Uterus (tissue), 4 donors: ENCODE results near the gene BSND. TPM values are rescaled to one million over a fixed set of nuclear protein-coding genes. Genes with fewer than 3 reads are reported as not detected.

Experiments used
- DNase-seq, 2 donors: peaks; one replicate each; pipeline ENCODE4 v3.0.0-alpha.2; 2019 to 2020
- H3K27ac ChIP-seq, 2 donors: fragments of 200-600 bp; sonication (generic); 1 replicate in 1 of 2; 2 replicates in 1 of 2; pipeline ENCODE4 v1.5.1; 2016 to 2018
- H3K27me3 ChIP-seq, 2 donors: fragments of 200-600 bp; sonication (generic); one replicate each; pipeline ENCODE4 v1.5.1; 2018 to 2019; ENCODE audit warnings: control low read depth in 1 of 2
- H3K36me3 ChIP-seq, 2 donors: fragments of 200-600 bp; sonication (generic); one replicate each; pipeline ENCODE4 v1.5.1; 2019; ENCODE audit warnings: control low read depth in 1 of 2
- H3K4me1 ChIP-seq, 2 donors: fragments of 200-600 bp; sonication (generic); one replicate each; pipeline ENCODE4 v1.5.1; 2018 to 2019; ENCODE audit warnings: control low read depth in 1 of 2
- H3K4me3 ChIP-seq, 2 donors: fragments of 200-600 bp; sonication (generic); 1 replicate in 1 of 2; 2 replicates in 1 of 2; pipeline ENCODE4 v1.5.1; 2018 to 2019; ENCODE audit warnings: mild to moderate bottlenecking in 1 of 2
- H3K9me3 ChIP-seq, 2 donors: fragments of 200-600 bp; sonication (generic); one replicate each; pipeline ENCODE4 v1.5.1; 2019; ENCODE audit warnings: control low read depth in 1 of 2
- POLR2A ChIP-seq, 2 donors: fragments of 450-650 bp; IDR thresholded peaks; one replicate each; pipeline ENCODE4 v1.6.1; 2016; ENCODE audit warnings: antibody characterized with exemption in 2 of 2, mild to moderate bottlenecking in 1 of 2, moderate library complexity in 1 of 2
- intact Hi-C: fragments of 100-400 bp; cut with DNase I; formaldehyde crosslinking; loops from one replicate; pipeline ENCODE4 v1.15.1; 2023; ENCODE audit warnings: low total_unique reads
- total RNA-seq, 4 donors: library from RNA; depleted of rRNA in 3 of 4; stranded (reverse); fragments of >200 nt in 3 of 4; gene quantifications; one replicate each; pipeline versions ENCODE4 v1.1.0 to v1.2.4, GENCODE V29; 2014 to 2023
- TF ChIP-seq, protein P1 (sequence below), 4 experiments: fragments of 200-600 bp in 2 of 4; fragments of 450-650 bp in 2 of 4; sonication (generic) in 2 of 4; IDR thresholded peaks; one replicate each; pipeline ENCODE4 v1.5.1; 2016 to 2019; ENCODE audit warnings: antibody characterized with exemption in 4 of 4, mild to moderate bottlenecking in 2 of 4, moderate library complexity in 1 of 4
- donor health status: DM: yes; HTN: yes; CAD: no.

Gene BSND
- total RNA-seq, 4 donors from 2014 or later, result not detected

DNA sequence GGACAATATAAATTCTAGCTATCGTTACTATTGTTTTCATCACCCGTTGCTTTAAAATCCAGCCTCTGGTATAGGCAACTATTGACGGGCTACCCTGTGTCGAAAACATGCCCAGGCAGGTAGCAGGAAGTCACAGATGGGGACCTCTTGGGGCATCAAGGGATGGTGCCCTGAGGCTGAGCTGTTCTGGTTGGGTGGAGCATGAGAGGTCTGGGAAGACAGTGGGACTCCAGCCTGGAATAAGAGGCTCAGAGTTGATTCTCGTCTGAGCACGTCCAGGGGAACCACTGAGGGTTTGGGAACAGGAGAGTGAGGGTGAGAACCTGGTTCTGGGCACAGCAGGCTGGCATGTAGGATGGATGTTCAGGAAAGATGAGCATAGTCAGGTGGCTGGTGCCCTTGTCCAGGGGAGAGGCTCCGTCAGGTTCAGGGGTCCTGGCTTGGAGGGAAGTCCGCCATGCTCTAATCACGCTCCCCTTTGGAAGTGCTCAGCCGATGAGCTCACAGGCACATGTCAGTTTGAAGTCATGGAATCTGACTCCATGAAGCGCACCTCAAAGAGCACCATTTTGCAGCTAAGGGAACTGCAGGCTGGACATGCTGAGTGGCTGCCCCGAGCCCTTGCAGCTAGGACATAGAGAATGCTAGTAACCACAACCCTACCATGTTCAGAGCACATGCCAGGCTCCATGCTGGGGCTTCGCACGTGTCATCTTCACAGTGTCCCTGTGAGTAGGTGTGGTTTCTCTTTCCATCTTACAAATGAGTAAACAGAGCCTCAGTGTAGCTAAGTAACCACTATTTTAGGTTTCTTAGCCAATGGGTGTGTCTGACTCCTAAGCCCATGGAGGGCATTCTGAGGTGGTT is 61.6 kb downstream of the BSND start:
- Histone ChIP-seq H3K4me1 (no peaks in the 10 kb centered on the region), H3K27ac (no peak overlapping the region), H3K9me3 (no peaks in the 10 kb centered on the region), H3K36me3 (no peaks in the 10 kb centered on the region), H3K4me3 (no peak overlapping the region), H3K27me3 (no peaks in the 10 kb centered on the region)
- DNase-seq, result no peak
- intact Hi-C loops, result no loop called here
- TF ChIP-seq, protein P1, sequence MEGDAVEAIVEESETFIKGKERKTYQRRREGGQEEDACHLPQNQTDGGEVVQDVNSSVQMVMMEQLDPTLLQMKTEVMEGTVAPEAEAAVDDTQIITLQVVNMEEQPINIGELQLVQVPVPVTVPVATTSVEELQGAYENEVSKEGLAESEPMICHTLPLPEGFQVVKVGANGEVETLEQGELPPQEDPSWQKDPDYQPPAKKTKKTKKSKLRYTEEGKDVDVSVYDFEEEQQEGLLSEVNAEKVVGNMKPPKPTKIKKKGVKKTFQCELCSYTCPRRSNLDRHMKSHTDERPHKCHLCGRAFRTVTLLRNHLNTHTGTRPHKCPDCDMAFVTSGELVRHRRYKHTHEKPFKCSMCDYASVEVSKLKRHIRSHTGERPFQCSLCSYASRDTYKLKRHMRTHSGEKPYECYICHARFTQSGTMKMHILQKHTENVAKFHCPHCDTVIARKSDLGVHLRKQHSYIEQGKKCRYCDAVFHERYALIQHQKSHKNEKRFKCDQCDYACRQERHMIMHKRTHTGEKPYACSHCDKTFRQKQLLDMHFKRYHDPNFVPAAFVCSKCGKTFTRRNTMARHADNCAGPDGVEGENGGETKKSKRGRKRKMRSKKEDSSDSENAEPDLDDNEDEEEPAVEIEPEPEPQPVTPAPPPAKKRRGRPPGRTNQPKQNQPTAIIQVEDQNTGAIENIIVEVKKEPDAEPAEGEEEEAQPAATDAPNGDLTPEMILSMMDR (IDR thresholded peaks at IDR 0.05), result no peak
- no peak for TF ChIP-seq POLR2A (IDR thresholded peaks at IDR 0.05)

DNA sequence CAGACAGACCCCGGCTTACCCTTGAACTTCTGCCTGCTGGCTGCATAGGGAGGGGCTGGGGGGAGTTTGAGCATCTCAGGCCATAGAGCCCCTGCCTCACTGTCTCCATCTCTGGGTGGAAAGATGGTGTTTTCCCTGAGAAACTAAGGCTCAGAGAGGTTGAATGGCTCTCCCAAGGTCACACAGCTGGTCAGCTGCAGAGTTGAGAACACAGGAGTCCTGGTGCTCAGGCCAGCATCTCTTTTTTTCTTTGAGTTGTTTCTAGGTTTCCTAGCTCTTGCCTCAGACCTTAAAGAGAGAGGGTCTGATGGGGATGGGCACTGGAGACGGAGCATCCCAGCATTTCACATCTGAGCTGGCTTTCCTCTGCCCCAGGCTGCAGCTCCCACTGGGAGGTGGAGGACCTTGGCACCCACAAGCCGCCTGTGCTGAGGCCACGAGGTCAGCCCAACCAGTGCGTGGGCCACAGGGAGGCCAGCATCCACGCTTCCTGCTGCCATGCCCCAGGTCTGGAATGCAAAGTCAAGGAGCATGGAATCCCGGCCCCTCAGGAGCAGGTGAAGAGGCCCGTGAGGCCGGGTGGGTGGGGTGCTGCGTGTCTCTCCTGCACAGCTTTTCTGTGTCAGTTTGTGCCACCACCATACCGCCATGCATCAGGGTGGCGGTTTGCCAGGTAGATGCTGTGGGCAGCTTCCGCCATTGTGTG is 62.4 kb downstream of the BSND start:
- H3K27ac ChIP-seq, result no peak overlapping the region
- no peak for DNase-seq
- TF ChIP-seq, protein P1 (IDR thresholded peaks at IDR 0.05), result no peak
- TF ChIP-seq POLR2A (IDR thresholded peaks at IDR 0.05), result no peak
- no peak overlapping the region for H3K4me3 ChIP-seq
- no peaks in the 10 kb centered on the region for H3K27me3 ChIP-seq
- intact Hi-C loops, result no loop called here
- H3K4me1 ChIP-seq, result no peaks in the 10 kb centered on the region
- H3K9me3 ChIP-seq, result no peaks in the 10 kb centered on the region
- H3K36me3 ChIP-seq, result no peaks in the 10 kb centered on the region

Other genes with a start within 250 kb of the BSND start
- 10 to 100 TPM in 1 of 4 donors, 1 to 10 TPM in 3; 3.5 to 17.7 (median 7.2) TPM for gene PARS2, start 234.4 kb upstream of the BSND start, total RNA-seq
- gene TTC22, start 197.6 kb upstream of the BSND start, total RNA-seq, result 1 to 10 TPM in 2 of 4 donors, not detected in 2; 3.2 to 5.3 TPM
- 10 to 100 TPM in 3 of 4 donors, 1 to 10 TPM in 1; 5.3 to 36.1 (median 13.7) TPM for gene DHCR24, start 111.7 kb upstream of the BSND start, total RNA-seq
- gene TMEM61, start 18.3 kb upstream of the BSND start, total RNA-seq, result under 1 TPM in 1 of 4 donors, not detected in 3; 0.35 TPM
- gene PCSK9, start 40.6 kb downstream of the BSND start, total RNA-seq, result 1 to 10 TPM in 1 of 4 donors, not detected in 3; 2.9 TPM
- 10 to 100 TPM; 14.9 to 66.1 (median 44.1) TPM for gene USP24, start 216.4 kb downstream of the BSND start, total RNA-seq